Osteoblast (primary cell): Measurements from ENCODE around the gene KRTAP9-6. TPM values are rescaled to one million over a fixed set of nuclear protein-coding genes. Genes with fewer than 3 reads are reported as not detected.

Experiments
- DNase-seq: peaks from one replicate; pipeline ENCODE4 v3.0.0; 2011; ENCODE audit warnings: low spot score, mixed read lengths; ENCODE audit not compliant: insufficient read length; ENCODE audit errors: missing footprints
- H2AFZ ChIP-seq: 2 replicates; pipeline ENCODE4 v1.6.0; 2011; ENCODE audit warnings: mild to moderate bottlenecking, low read length
- H3K27ac ChIP-seq: 2 replicates; pipeline ENCODE4 v1.5.1; 2011; ENCODE audit warnings: mild to moderate bottlenecking, low read depth, low read length, moderate library complexity
- H3K27me3 ChIP-seq: 2 replicates; pipeline ENCODE4 v1.6.0; 2012; ENCODE audit warnings: mild to moderate bottlenecking, control low read depth, inconsistent platforms, low read length, moderate library complexity; ENCODE audit not compliant: insufficient read depth
- H3K36me3 ChIP-seq: 2 replicates; pipeline ENCODE4 v1.5.1; 2011; ENCODE audit warnings: mild to moderate bottlenecking, low read length, control low read depth, moderate library complexity; ENCODE audit not compliant: insufficient read depth
- H3K4me1 ChIP-seq: 2 replicates; pipeline ENCODE4 v1.5.1; 2011; ENCODE audit warnings: mild to moderate bottlenecking, low read length, control low read depth, moderate library complexity; ENCODE audit not compliant: insufficient read depth
- H3K4me2 ChIP-seq: 2 replicates; pipeline ENCODE4 v1.6.0; 2011; ENCODE audit warnings: mild to moderate bottlenecking, low read length; ENCODE audit not compliant: insufficient read depth
- H3K4me3 ChIP-seq: fragments of 200-600 bp; sonication (generic); 3 replicates; pipeline ENCODE4 v1.5.1; 2012; ENCODE audit warnings: mild to moderate bottlenecking, low read length, inconsistent platforms; ENCODE audit not compliant: insufficient read depth
- H3K79me2 ChIP-seq: 2 replicates; pipeline ENCODE4 v1.6.0; 2012; ENCODE audit warnings: mild to moderate bottlenecking, low read length, control low read depth, inconsistent platforms; ENCODE audit not compliant: insufficient read depth
- H3K9me3 ChIP-seq: 2 replicates; pipeline ENCODE4 v1.5.1; 2011; ENCODE audit warnings: low read depth, low read length, control low read depth
- H4K20me1 ChIP-seq: 2 replicates; pipeline ENCODE4 v1.6.0; 2012; ENCODE audit warnings: mild to moderate bottlenecking, low read length, control low read depth; ENCODE audit not compliant: insufficient read depth
- total RNA-seq: library from RNA; depleted of rRNA; stranded (reverse); fragments of >200 nt; gene quantifications from 2 replicates; pipeline ENCODE4 v1.2.3, GENCODE V29; 2012
- TF ChIP-seq, protein P1 (sequence below): IDR thresholded peaks from 2 replicates; pipeline ENCODE4 v1.5.1; 2011; ENCODE audit warnings: mild to moderate bottlenecking, low read depth, low read length, moderate library complexity; ENCODE audit errors: extremely low read depth

KRTAP9-6 gene
- total RNA-seq, 1 donor: not detected

DNA sequence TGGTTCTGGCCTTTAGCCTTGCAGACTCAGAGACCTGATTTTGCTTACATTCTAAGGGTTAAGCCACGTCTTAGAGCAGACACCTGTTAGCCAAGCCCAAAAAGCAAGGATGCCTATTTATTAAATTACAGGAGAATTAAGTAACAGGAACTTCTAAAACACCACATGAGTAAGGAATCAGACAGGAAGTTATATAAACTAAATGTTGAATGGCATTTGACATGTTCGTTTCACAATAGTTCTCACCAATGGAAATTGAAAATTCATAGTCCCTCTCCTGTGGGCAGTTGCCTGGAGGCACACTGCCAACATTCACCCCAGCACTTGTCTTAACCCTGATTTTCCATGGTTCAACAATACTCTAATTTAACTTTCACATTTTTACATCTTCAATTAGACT, 19.4 kb downstream of the KRTAP9-6 start:
- H3K4me3 ChIP-seq: no peak overlapping the region
- no peak overlapping the region for H3K4me2 ChIP-seq
- H3K4me1 ChIP-seq: no peaks in the 10 kb centered on the region
- no peaks in the 10 kb centered on the region for H3K79me2 ChIP-seq
- TF ChIP-seq, protein P1, sequence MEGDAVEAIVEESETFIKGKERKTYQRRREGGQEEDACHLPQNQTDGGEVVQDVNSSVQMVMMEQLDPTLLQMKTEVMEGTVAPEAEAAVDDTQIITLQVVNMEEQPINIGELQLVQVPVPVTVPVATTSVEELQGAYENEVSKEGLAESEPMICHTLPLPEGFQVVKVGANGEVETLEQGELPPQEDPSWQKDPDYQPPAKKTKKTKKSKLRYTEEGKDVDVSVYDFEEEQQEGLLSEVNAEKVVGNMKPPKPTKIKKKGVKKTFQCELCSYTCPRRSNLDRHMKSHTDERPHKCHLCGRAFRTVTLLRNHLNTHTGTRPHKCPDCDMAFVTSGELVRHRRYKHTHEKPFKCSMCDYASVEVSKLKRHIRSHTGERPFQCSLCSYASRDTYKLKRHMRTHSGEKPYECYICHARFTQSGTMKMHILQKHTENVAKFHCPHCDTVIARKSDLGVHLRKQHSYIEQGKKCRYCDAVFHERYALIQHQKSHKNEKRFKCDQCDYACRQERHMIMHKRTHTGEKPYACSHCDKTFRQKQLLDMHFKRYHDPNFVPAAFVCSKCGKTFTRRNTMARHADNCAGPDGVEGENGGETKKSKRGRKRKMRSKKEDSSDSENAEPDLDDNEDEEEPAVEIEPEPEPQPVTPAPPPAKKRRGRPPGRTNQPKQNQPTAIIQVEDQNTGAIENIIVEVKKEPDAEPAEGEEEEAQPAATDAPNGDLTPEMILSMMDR: no peak
- no peaks in the 10 kb centered on the region for H3K36me3 ChIP-seq
- H3K27ac ChIP-seq: no peak overlapping the region
- no peak overlapping the region for H2AFZ ChIP-seq
- H4K20me1 ChIP-seq: no peaks in the 10 kb centered on the region
- H3K27me3 ChIP-seq: no peaks in the 10 kb centered on the region
- no peak for DNase-seq
- H3K9me3 ChIP-seq: no peaks in the 10 kb centered on the region

GRCh38 chr17:41287050-41287449, 21.9 kb downstream of the KRTAP9-6 start:
- Histone ChIP-seq H4K20me1 (no peaks in the 10 kb centered on the region), H3K4me2 (no peak overlapping the region), H3K79me2 (no peaks in the 10 kb centered on the region), H3K27me3 (no peaks in the 10 kb centered on the region), H3K27ac (no peak overlapping the region), H3K36me3 (no peaks in the 10 kb centered on the region), H3K4me3 (no peak overlapping the region), H3K4me1 (no peaks in the 10 kb centered on the region), H2AFZ (no peak overlapping the region), H3K9me3 (no peaks in the 10 kb centered on the region)
- TF ChIP-seq, protein P1: no peak
- DNase-seq: no peak

DNA sequence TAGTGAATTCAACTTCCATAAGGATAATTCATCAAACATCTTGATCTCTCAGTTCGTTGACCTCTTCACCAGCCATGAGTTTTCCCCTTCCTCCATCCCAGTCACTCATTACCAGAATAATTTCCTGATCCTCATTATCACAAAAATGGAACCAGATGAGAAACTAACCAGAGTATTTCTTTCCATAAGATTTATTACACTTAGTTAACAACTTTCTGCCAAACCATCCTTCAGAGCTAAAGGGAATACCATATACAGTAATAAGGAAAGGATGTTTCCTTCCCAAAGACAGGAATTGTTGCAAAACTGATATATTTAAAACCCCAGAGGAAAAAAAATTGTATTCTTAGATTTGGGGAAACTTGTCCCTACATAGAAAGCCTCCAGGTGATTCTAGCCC, 28.8 kb downstream of the KRTAP9-6 start:
- no peaks in the 10 kb centered on the region for H4K20me1 ChIP-seq
- H2AFZ ChIP-seq: no peak overlapping the region
- H3K9me3 ChIP-seq: no peaks in the 10 kb centered on the region
- no peaks in the 10 kb centered on the region for H3K4me1 ChIP-seq
- H3K79me2 ChIP-seq: no peaks in the 10 kb centered on the region
- TF ChIP-seq, protein P1: no peak
- no peaks in the 10 kb centered on the region for H3K36me3 ChIP-seq
- no peak overlapping the region for H3K4me2 ChIP-seq
- DNase-seq: no peak
- no peak overlapping the region for H3K4me3 ChIP-seq
- H3K27me3 ChIP-seq: no peaks in the 10 kb centered on the region
- H3K27ac ChIP-seq: no peak overlapping the region

DNA sequence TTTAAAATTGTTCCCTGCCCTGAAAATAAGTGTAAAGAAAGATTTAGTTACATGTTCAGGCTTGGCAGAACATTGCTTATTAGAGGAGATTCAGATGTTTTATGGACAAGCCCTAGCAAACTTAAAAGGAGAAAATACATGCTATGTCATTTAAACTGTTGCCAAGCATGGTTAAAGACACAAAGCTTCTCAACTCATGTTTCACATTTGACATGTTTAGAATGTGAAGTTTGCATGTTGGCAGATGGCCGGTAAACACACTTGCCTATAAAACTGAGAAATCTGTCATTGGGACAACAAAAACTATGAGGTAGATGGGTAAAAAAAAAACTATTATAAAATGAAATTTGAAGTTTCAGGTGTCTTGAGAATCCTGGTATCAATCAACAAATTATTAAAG, 31.7 kb downstream of the KRTAP9-6 start:
- Histone ChIP-seq H3K27me3 (no peaks in the 10 kb centered on the region), H3K79me2 (no peaks in the 10 kb centered on the region), H3K4me2 (no peak overlapping the region), H2AFZ (no peak overlapping the region), H4K20me1 (no peaks in the 10 kb centered on the region), H3K27ac (no peak overlapping the region), H3K9me3 (no peaks in the 10 kb centered on the region), H3K4me1 (no peaks in the 10 kb centered on the region), H3K36me3 (no peaks in the 10 kb centered on the region), H3K4me3 (no peak overlapping the region)
- TF ChIP-seq, protein P1: no peak
- DNase-seq: no peak
